Vein endothelial cell (primary cell): ENCODE results near the gene SCUBE1. TPM values are rescaled to one million over a fixed set of nuclear protein-coding genes. Genes with fewer than 3 reads are reported as not detected.

Source experiments
- total RNA-seq: library from RNA; depleted of rRNA; stranded (reverse); fragments of >200 nt; gene quantifications from 2 replicates; pipeline ENCODE4 v1.2.3, GENCODE V29; 2012

SCUBE1 gene
- 0.96 and 0.98 TPM in 2 replicates for total RNA-seq

GRCh38 chr22:43343262-43343669, at the start of gene SCUBE1:
TSS of gene SCUBE1 (minus strand) at chr22:43343372. CDS start at chr22:43343261, 111 bp downstream.

DNA sequence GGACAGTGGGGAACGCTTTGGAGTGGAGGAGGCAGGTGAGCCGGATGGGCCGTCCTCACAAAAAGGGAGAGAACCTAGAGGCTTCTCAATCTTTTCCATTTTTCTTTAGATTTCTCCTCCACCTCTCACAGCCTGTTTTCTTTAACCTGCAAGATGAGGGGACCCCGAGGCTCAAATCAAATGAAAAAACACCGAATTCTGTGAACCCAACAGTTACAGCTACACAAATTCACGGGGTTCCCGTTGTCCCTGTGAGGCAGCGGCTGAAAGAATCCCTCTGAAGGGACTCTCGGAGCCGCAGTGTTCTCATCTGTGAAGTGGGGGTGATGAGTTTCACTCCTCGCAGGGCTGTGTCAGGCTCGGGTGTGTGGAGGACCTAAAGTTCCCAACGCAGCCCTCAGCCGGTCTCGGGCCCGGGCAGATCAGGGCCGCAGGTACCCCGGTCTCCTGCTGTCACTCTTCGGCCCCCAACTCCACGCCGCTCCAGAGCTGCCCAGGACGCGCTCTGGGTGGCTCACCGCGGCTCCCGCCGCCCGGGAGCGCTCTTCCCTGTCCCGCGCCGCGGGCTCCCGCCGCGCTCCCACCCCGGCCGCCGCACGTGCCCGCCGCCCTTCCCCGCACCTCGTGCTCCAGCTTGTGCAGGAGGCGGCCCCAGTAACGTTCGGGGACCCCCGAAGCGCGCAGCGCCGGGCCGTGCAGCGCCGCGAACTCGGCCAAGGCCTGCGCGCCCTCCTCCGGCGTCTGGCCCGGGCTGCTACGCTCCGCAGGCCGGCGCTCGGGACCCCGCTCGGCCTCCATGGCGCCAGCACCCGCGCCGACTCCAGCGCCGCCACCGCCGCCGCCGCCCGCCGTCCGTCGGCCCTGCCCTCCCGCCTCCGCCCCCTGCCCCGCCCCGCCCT, 156.7 kb downstream of the SCUBE1 start, which contains the start of gene TTLL12:
TSS of gene TTLL12 (minus strand) at position 863 of the 899 bp plus-strand sequence. CDS start at position 798, 65 bp downstream.

GRCh38 chr22:43151251-43152002, 191.7 kb downstream of the SCUBE1 start, which contains the start of gene TSPO:
TSS of gene TSPO (plus strand) at chr22:43151559. CDS start at chr22:43159239, 7,680 bp downstream.

Other genes starting within 250 kb of the SCUBE1 start
- 0.76 and 1.6 TPM in 2 replicates for gene BIK, start 232.6 kb downstream of the SCUBE1 start, total RNA-seq
- 18.0 and 18.6 TPM in 2 replicates for gene MCAT, start 200.0 kb downstream of the SCUBE1 start, total RNA-seq
- gene TSPO, start 191.8 kb downstream of the SCUBE1 start, total RNA-seq, result 371 and 430 TPM in 2 replicates
- 42.7 and 49.0 TPM in 2 replicates for gene TTLL12, start 156.2 kb downstream of the SCUBE1 start, total RNA-seq
- under 0.01 TPM in 1 of 2 replicates, not detected in the other for gene MPPED1, start 68.6 kb upstream of the SCUBE1 start, total RNA-seq